Lower lobe of right lung (tissue), 2 donors: ENCODE measurements around the gene ABCA3. TPM values are rescaled to one million over a fixed set of nuclear protein-coding genes. Genes with fewer than 3 reads are reported as not detected.

ENCODE experiments used
- ATAC-seq, 2 donors: fragments of 200-7000 bp; cut with Tn5 transposase; one replicate each; pipeline ENCODE4 v1.9.1; 2020 to 2022; ENCODE audit warnings: mild to moderate bottlenecking in 2 of 2, moderate library complexity in 2 of 2
- DNase-seq: peaks from one replicate; pipeline ENCODE4 v3.0.0-alpha.2; 2020
- H3K27ac ChIP-seq: fragments of 200-600 bp; one replicate; pipeline ENCODE4 v1.8.0; 2022
- H3K27me3 ChIP-seq: fragments of 200-600 bp; one replicate; pipeline ENCODE4 v1.8.0; 2022; ENCODE audit warnings: low read depth
- H3K36me3 ChIP-seq: fragments of 200-600 bp; one replicate; pipeline ENCODE4 v1.8.0; 2022; ENCODE audit warnings: mild to moderate bottlenecking
- H3K4me1 ChIP-seq: fragments of 200-600 bp; one replicate; pipeline ENCODE4 v1.8.0; 2022
- H3K4me3 ChIP-seq: fragments of 200-600 bp; one replicate; pipeline ENCODE4 v1.8.0; 2022; ENCODE audit warnings: mild to moderate bottlenecking
- H3K9me3 ChIP-seq: fragments of 200-600 bp; one replicate; pipeline ENCODE4 v1.8.0; 2022
- CTCF ChIP-seq: fragments of 200-600 bp; IDR thresholded peaks from one replicate; pipeline ENCODE4 v1.8.0; 2022; ENCODE audit warnings: antibody characterized with exemption, mild to moderate bottlenecking
- intact Hi-C: fragments of 100-400 bp; cut with DNase I; formaldehyde crosslinking; loops from one replicate; pipeline ENCODE4 v1.11.0; 2022
- total RNA-seq: library from RNA; stranded (reverse); fragmentation: NEBNext Ultra II Directional; extraction: Animal tissue kit (Norgen Biotek cat#: 25700); gene quantifications from one replicate; pipeline ENCODE4 v1.2.1, GENCODE V29; 2021
- donor health status: DM: no; HTN: yes; CAD: no; lungs with severe emphysema.

ABCA3 gene
- total RNA-seq, 1 donor from 2014 or later, result 491 TPM

- peaks cover 16% of the 10 kb centered on the region for H3K36me3 ChIP-seq
- H3K27me3 ChIP-seq, result no peaks in the 10 kb centered on the region
- TF ChIP-seq CTCF, result no peak
- peak overlapping the region; percentile 81 for H3K27ac ChIP-seq
- ATAC-seq (peak; percentile 84 to 88), DNase-seq (peak; percentile 89)
- H3K4me1 ChIP-seq, result peaks cover 19% of the 10 kb centered on the region
- peak overlapping the region; percentile 2 for H3K4me3 ChIP-seq
- intact Hi-C loops, result no loop called here
- no peaks in the 10 kb centered on the region for H3K9me3 ChIP-seq
These were observed 9.2 kb downstream of the ABCA3 start for GRCh38 chr16:2331199-2331930.

DNA sequence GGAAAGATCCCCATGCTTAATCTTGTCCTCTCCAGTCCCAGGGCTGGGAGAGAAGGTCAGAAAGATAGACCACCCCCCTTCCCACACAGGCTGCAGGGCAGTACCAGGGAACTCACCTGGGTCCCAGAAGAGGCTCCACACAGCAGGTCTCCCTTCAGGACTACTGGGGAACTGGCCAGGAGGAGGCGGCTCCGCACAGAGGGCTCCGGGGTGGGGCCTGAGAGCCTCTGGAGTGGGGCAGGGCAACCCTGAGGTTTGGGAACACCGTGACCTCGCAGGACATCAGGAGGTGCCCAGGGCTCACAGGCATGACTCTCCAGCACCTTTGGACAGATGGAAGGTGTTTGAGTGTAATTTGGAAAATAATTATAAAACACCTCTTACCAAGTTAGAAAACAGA lies 11.0 kb downstream of the ABCA3 start:
- intact Hi-C loops, result no loop called here
- Histone ChIP-seq H3K4me3 (peak overlapping the region; percentile 50), H3K4me1 (peaks cover 19% of the 10 kb centered on the region), H3K36me3 (peaks cover 35% of the 10 kb centered on the region), H3K27ac (peak overlapping the region; percentile 53), H3K27me3 (no peaks in the 10 kb centered on the region), H3K9me3 (no peaks in the 10 kb centered on the region)
- no peak for TF ChIP-seq CTCF
- DNase-seq (peak; percentile 89), ATAC-seq (peak; percentile 75 to 87)

DNA sequence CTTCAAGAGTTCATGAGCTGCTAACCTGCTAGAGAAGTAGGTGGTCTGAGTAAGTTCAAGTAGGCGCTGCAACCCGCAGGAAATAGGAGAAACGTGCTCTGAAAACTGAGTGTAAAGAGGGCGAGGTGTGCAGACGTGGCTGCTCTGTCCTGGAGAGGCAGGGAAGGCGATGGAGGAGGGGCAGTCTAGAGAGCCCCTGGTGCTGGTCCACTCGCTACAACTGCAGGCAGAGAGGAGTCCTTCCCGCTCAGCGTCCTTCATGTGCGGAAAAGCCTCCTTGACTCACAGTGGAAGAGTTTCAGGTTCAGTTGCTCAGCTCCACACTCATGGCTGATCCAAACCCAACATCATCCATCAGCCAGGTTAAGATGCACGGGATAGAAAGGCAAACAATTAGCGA lies 12.1 kb downstream of the ABCA3 start:
- TF ChIP-seq CTCF, result no peak
- Histone ChIP-seq H3K9me3 (no peaks in the 10 kb centered on the region), H3K4me1 (peaks cover 14% of the 10 kb centered on the region), H3K4me3 (peak overlapping the region; percentile 50), H3K36me3 (peaks cover 46% of the 10 kb centered on the region), H3K27ac (peak overlapping the region; percentile 60), H3K27me3 (no peaks in the 10 kb centered on the region)
- DNase-seq, result peak; percentile 60
- intact Hi-C loops, result no loop called here
- ATAC-seq, result peak; percentile 4 to 6

DNA sequence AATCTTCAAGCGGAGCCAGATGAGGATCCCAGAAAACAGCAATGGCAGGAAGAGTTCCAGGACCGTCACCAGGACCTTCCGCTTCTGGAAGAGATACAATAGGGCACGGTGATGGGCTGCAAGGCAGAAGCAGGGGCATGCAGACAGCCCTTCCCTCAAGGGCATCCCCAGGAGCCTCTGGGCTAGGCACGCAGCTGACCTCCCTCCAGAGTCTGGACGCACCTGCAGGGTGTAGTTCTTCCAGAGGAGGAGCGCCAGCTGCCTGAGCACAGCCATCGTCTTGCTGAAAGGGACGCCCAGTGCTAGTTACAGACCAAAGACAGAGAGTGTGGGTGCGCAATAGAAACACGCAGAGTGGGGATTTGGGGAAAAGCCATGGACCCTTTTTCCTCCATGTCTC lies 14.3 kb downstream of the ABCA3 start:
- H3K27ac ChIP-seq, result peak overlapping the region; percentile 60
- intact Hi-C loops, result no loop called here
- H3K4me1 ChIP-seq, result peaks cover 7% of the 10 kb centered on the region
- no peak for ATAC-seq
- no peak for DNase-seq
- peaks cover 59% of the 10 kb centered on the region for H3K36me3 ChIP-seq
- H3K27me3 ChIP-seq, result no peaks in the 10 kb centered on the region
- no peak for TF ChIP-seq CTCF
- no peaks in the 10 kb centered on the region for H3K9me3 ChIP-seq
- peak overlapping the region; percentile 50 for H3K4me3 ChIP-seq

GRCh38 chr16:2325791-2326190 lies 14.7 kb downstream of the ABCA3 start:
- no peak for TF ChIP-seq CTCF
- H3K36me3 ChIP-seq, result peaks cover 63% of the 10 kb centered on the region

More at GRCh38 chr16:2325791-2326190, 14.7 kb downstream of the ABCA3 start:
- Histone ChIP-seq H3K27ac (peak overlapping the region; percentile 60), H3K4me1 (peaks cover 4% of the 10 kb centered on the region), H3K9me3 (no peaks in the 10 kb centered on the region), H3K27me3 (no peaks in the 10 kb centered on the region), H3K4me3 (peak overlapping the region; percentile 50)
- intact Hi-C loops, result no loop called here
- ATAC-seq (no peak), DNase-seq (no peak)
